MCF 10A (cell line): ENCODE measurements around the gene CNST. TPM values are rescaled to one million over a fixed set of nuclear protein-coding genes. Genes with fewer than 3 reads are reported as not detected.
"Not testable (repeated sequence)": the region's sequence is repeated elsewhere in the genome, so short reads cannot be mapped to it uniquely, and the experiment has no call there.

ENCODE experiments used
- BruUV-seq: library from RNA; stranded (reverse); fragments of 400-500 nt; replicated peaks from 2 replicates; lab custom pipeline; 2021; lab: Mats Ljungman, UMichigan
- CTCF ChIA-PET: fragments of 300-600 bp; sonication (Branson Sonifier 250); formaldehyde crosslinking; extraction: SDS; loops from one replicate; lab custom pipeline; 2021; ENCODE audit warnings: antibody characterized with exemption, inconsistent platforms; lab: Yijun Ruan, JAX
- POLR2A ChIA-PET: fragments of 300-600, 350-650 bp; sonication (Branson Sonifier 250); formaldehyde crosslinking; extraction: SDS; loops from one replicate; lab custom pipeline; 2020; ENCODE audit warnings: antibody characterized with exemption, inconsistent platforms; lab: Yijun Ruan, JAX
- DNase-seq: peaks from one replicate; pipeline ENCODE4 v3.0.0-alpha.2; 2018; ENCODE audit not compliant: unreplicated experiment
- H3K27ac Mint-ChIP-seq: one replicate; pipeline ENCODE4 v1.8.0; 2022; ENCODE audit warnings: mild to moderate bottlenecking, low read depth, mixed read lengths; ENCODE audit not compliant: unreplicated experiment
- H3K27me3 Mint-ChIP-seq: one replicate; pipeline ENCODE4 v1.8.0; 2022; ENCODE audit warnings: mixed read lengths; ENCODE audit not compliant: insufficient read depth, unreplicated experiment
- H3K36me3 Mint-ChIP-seq: one replicate; pipeline ENCODE4 v1.8.0; 2022; ENCODE audit warnings: mild to moderate bottlenecking, moderate library complexity, mixed read lengths; ENCODE audit not compliant: insufficient read depth, unreplicated experiment
- H3K4me1 Mint-ChIP-seq: one replicate; pipeline ENCODE4 v1.8.0; 2022; ENCODE audit warnings: mixed read lengths; ENCODE audit not compliant: insufficient read depth, unreplicated experiment
- H3K4me3 Mint-ChIP-seq: one replicate; pipeline ENCODE4 v1.8.0; 2022; ENCODE audit warnings: mild to moderate bottlenecking, moderate library complexity, mixed read lengths; ENCODE audit not compliant: unreplicated experiment
- H3K9me3 Mint-ChIP-seq: one replicate; pipeline ENCODE4 v1.8.0; 2022; ENCODE audit warnings: mixed read lengths; ENCODE audit not compliant: unreplicated experiment
- CTCF ChIP-seq: fragments of 200-600 bp; IDR thresholded peaks from one replicate; pipeline ENCODE4 v1.8.0; 2022; ENCODE audit warnings: antibody characterized with exemption, mild to moderate bottlenecking; ENCODE audit not compliant: unreplicated experiment
- intact Hi-C: fragments of 100-400 bp; cut with micrococcal nuclease; formaldehyde crosslinking; loops from 2 replicates; pipeline ENCODE4 v1.14.1; 2022
- total RNA-seq: library from RNA; stranded (reverse); gene quantifications from 2 replicates; pipeline ENCODE4 v1.2.3, GENCODE V29; 2022

Gene CNST
- total RNA-seq, 1 experiment from 2014 or later, result 48.3 TPM

GRCh38 chr1:246552110-246552509 is 14.1 kb upstream of the CNST start:
- Mint-ChIP-seq H3K27ac (no peak overlapping the region), H3K36me3 (peaks cover 97% of the 10 kb centered on the region), H3K4me1 (no peaks in the 10 kb centered on the region), H3K9me3 (no peaks in the 10 kb centered on the region), H3K27me3 (no peaks in the 10 kb centered on the region), H3K4me3 (no peak overlapping the region)
- no TSS peak for BruUV-seq
- intact Hi-C loops, result no loop called here
- DNase-seq, result no peak
- ChIA-PET POLR2A (interaction anchor here (1.0 kb wide), 1 partner anchor 45 kb away, joined by 3 read pairs; the partner anchor contains the start of gene SMYD3), CTCF (interaction anchor here (1.1 to 1.5 kb wide), 2 partner anchors 15 to 200 kb away, joined by 3 to 4 read pairs; no protein-coding TSS in a partner anchor)
- no peak for TF ChIP-seq CTCF

DNA sequence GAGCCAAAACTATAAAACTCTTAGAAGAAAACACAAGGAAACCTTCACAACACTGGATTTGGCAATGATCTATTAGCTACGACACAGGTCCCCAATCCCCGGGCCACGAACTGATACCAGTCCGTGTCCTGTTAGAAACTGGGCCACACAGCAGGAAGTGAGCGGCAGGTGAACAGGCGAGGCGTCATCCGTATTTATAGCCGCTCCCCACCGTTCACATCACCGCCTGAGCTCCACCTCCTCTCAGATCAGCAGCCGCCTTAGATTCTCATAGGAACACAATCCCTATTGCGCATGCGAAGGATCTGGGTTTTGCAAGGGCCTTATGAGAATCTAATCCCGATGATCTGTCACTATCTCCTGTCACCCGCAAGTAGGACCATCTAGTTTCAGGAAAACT is 12.1 kb upstream of the CNST start:
- no TSS peak for BruUV-seq
- H3K27ac Mint-ChIP-seq, result no peak overlapping the region
- H3K27me3 Mint-ChIP-seq, result no peaks in the 10 kb centered on the region
- no peaks in the 10 kb centered on the region for H3K9me3 Mint-ChIP-seq
- CTCF ChIA-PET, result interaction anchor here (0.5 to 1.9 kb wide), 2 partner anchors 11 to 14 kb away, joined by 3 to 4 read pairs; no protein-coding TSS in a partner anchor
- intact Hi-C loops, result no loop called here
- H3K4me1 Mint-ChIP-seq, result peaks cover 10% of the 10 kb centered on the region
- no peak for DNase-seq
- POLR2A ChIA-PET, result interaction anchor here (0.7 to 3.0 kb wide), 5 partner anchors 10 to 202 kb away, joined by 3 to 26 read pairs (median 3); partner anchors contain the start of genes CNST and TFB2M
- H3K4me3 Mint-ChIP-seq, result no peak overlapping the region
- no peak for TF ChIP-seq CTCF
- peaks cover 97% of the 10 kb centered on the region for H3K36me3 Mint-ChIP-seq

- ChIA-PET POLR2A (interaction anchor here (1.5 to 1.6 kb wide), 2 partner anchors 8 to 9 kb away, joined by 4 to 7 read pairs; partner anchors contain the start of genes CNST and TFB2M), CTCF (interaction anchor here (0.6 to 0.9 kb wide), 4 partner anchors 9 to 174 kb away, joined by 3 read pairs; no protein-coding TSS in a partner anchor)
- H3K36me3 Mint-ChIP-seq, result peaks cover 100% of the 10 kb centered on the region
- H3K4me1 Mint-ChIP-seq, result peaks cover 18% of the 10 kb centered on the region
- H3K4me3 Mint-ChIP-seq, result no peak overlapping the region
- H3K27ac Mint-ChIP-seq, result no peak overlapping the region
- no peaks in the 10 kb centered on the region for H3K27me3 Mint-ChIP-seq
- H3K9me3 Mint-ChIP-seq, result no peaks in the 10 kb centered on the region
- intact Hi-C loops, result no loop called here
- TF ChIP-seq CTCF, result no peak
- BruUV-seq, result no TSS peak
- DNase-seq, result no peak
Measured at GRCh38 chr1:246558041-246558440, 8.2 kb upstream of the CNST start.

- Mint-ChIP-seq H3K27ac (no peak overlapping the region), H3K4me1 (peaks cover 18% of the 10 kb centered on the region), H3K27me3 (no peaks in the 10 kb centered on the region), H3K9me3 (no peaks in the 10 kb centered on the region), H3K36me3 (peaks cover 100% of the 10 kb centered on the region), H3K4me3 (no peak overlapping the region)
- ChIA-PET CTCF (interaction anchor here (0.8 to 1.5 kb wide), 3 partner anchors 15 to 130 kb away, joined by 5 read pairs; no protein-coding TSS in a partner anchor), POLR2A (interaction anchor here (0.6 to 1.0 kb wide), 2 partner anchors 50 to 773 kb away, joined by 3 read pairs; partner anchors contain the start of gene ZNF496)
- no peak for DNase-seq
- BruUV-seq, result no TSS peak
- TF ChIP-seq CTCF, result no peak
- intact Hi-C loops, result no loop called here
Measured at GRCh38 chr1:246559310-246559709, 6.9 kb upstream of the CNST start.

- H3K27me3 Mint-ChIP-seq, intact Hi-C loops, H3K4me3 Mint-ChIP-seq, BruUV-seq, H3K27ac Mint-ChIP-seq, DNase-seq, H3K9me3 Mint-ChIP-seq: not testable (repeated sequence)
- Mint-ChIP-seq H3K36me3 (peaks cover 98% of the 10 kb centered on the region), H3K4me1 (peaks cover 23% of the 10 kb centered on the region)
- ChIA-PET CTCF (interaction anchor here (0.7 to 1.5 kb wide), 4 partner anchors 17 to 164 kb away, joined by 3 to 5 read pairs (median 5); no protein-coding TSS in a partner anchor), POLR2A (interaction anchor here (0.6 kb wide), 1 partner anchor 13 kb away, joined by 3 read pairs; no protein-coding TSS in a partner anchor)
Measured at GRCh38 chr1:246560833-246561232, 5.4 kb upstream of the CNST start.
